Frontal cortex (tissue), 4 donors: ENCODE results near the gene RFX8. TPM values are rescaled to one million over a fixed set of nuclear protein-coding genes. Genes with fewer than 3 reads are reported as not detected.

Experiments used
- DNase-seq, 2 donors: peaks; one replicate each; pipeline ENCODE4 v3.0.0; 2012; ENCODE audit warnings: low spot score in 2 of 2
- FAIRE-seq: peaks from 2 replicates; lab custom pipeline; 2012; peaks lifted over from hg19 to GRCh38; lab: Jason Lieb, UNC
- total RNA-seq: library from RNA; depleted of rRNA; stranded (reverse); fragments of >200 nt; gene quantifications from one replicate; pipeline ENCODE4 v1.2.3, GENCODE V29; 2014
- donor health status: control.
- donor health status: control.
- donor health status: control.

RFX8 gene
- total RNA-seq, 1 donor from 2014 or later, result 0.41 TPM

GRCh38 chr2:101395545-101396315 is 79.2 kb downstream of the RFX8 start:
- DNase-seq (no peak), FAIRE-seq (no peak)

- no peak for FAIRE-seq
- DNase-seq, result peak in 1 of 2 donors; percentile 17
These were observed 86.7 kb downstream of the RFX8 start for GRCh38 chr2:101388232-101388631.

GRCh38 chr2:101387151-101387834 is 87.6 kb downstream of the RFX8 start, which contains the start of gene CREG2:
Gene CREG2, minus strand, starts transcription at chr2:101387503. Its CDS starts 46 bp downstream, at chr2:101387457.
- peak; percentile 82 to 85 for DNase-seq
- no peak for FAIRE-seq

- DNase-seq (no peak), FAIRE-seq (no peak)
These were observed 88.2 kb downstream of the RFX8 start for GRCh38 chr2:101386599-101387150.

- DNase-seq (no peak), FAIRE-seq (no peak)
These were observed 91.8 kb downstream of the RFX8 start for GRCh38 chr2:101383016-101383541.

GRCh38 chr2:101382442-101382841 is 92.5 kb downstream of the RFX8 start:
- no peak for FAIRE-seq
- DNase-seq, result no peak

GRCh38 chr2:101380376-101380775 is 94.5 kb downstream of the RFX8 start:
- FAIRE-seq (no peak), DNase-seq (no peak)

- no peak for DNase-seq
- no peak for FAIRE-seq
These were observed 95.8 kb downstream of the RFX8 start for GRCh38 chr2:101379091-101379490.

- FAIRE-seq, result no peak
These were observed 99.3 kb downstream of the RFX8 start for GRCh38 chr2:101375653-101376052.

GRCh38 chr2:101374821-101375561 is 99.9 kb downstream of the RFX8 start:
- no peak for FAIRE-seq

More at GRCh38 chr2:101375653-101376052, 99.3 kb downstream of the RFX8 start:
- DNase-seq, result no peak

GRCh38 chr2:101372792-101373191 is 102.1 kb downstream of the RFX8 start:
- DNase-seq (no peak), FAIRE-seq (no peak)

More at GRCh38 chr2:101374821-101375561, 99.9 kb downstream of the RFX8 start:
- no peak for DNase-seq

- FAIRE-seq (no peak), DNase-seq (no peak)
These were observed 103.3 kb downstream of the RFX8 start for GRCh38 chr2:101371636-101372035.

GRCh38 chr2:101369100-101369499 is 105.8 kb downstream of the RFX8 start:
- FAIRE-seq (no peak), DNase-seq (no peak)

GRCh38 chr2:101368376-101368775 is 106.5 kb downstream of the RFX8 start:
- DNase-seq (no peak), FAIRE-seq (no peak)

- DNase-seq (no peak), FAIRE-seq (no peak)
These were observed 107.4 kb downstream of the RFX8 start for GRCh38 chr2:101367508-101367907.

- FAIRE-seq (no peak), DNase-seq (no peak)
These were observed 110.0 kb downstream of the RFX8 start for GRCh38 chr2:101364878-101365277.

GRCh38 chr2:101362777-101363176 is 112.1 kb downstream of the RFX8 start:
- no peak for DNase-seq
- no peak for FAIRE-seq

- FAIRE-seq (no peak), DNase-seq (no peak)
These were observed 112.6 kb downstream of the RFX8 start for GRCh38 chr2:101362316-101362715.

- FAIRE-seq (no peak), DNase-seq (no peak)
These were observed 113.4 kb downstream of the RFX8 start for GRCh38 chr2:101361522-101361921.

- FAIRE-seq (no peak), DNase-seq (no peak)
These were observed 113.8 kb downstream of the RFX8 start for GRCh38 chr2:101361121-101361520.
